ENCODE data around the gene CDIPT.

Gene CDIPT

GRCh38 chr16:29825145-29826044, 37.6 kb downstream of the CDIPT start:
- peak; percentile 98 for DNase-seq (ENCODE audit: low spot score)

GRCh38 chr16:29824589-29825144, 38.4 kb downstream of the CDIPT start:
- DNase-seq (ENCODE audit: low spot score) = no peak

GRCh38 chr16:29821643-29822115, 41.3 kb downstream of the CDIPT start:
- DNase-seq (ENCODE audit: low spot score) = no peak

GRCh38 chr16:29820730-29821642, 42.0 kb downstream of the CDIPT start:
- DNase-seq (ENCODE audit: low spot score) = no peak

- peak; percentile 59 for DNase-seq (ENCODE audit: low spot score)
Observed at GRCh38 chr16:29820271-29820701, 42.7 kb downstream of the CDIPT start, which contains the start of gene MVP. Gene MVP, plus strand, starts transcription at chr16:29820462. Its CDS starts 10,088 bp downstream, at chr16:29830550.

GRCh38 chr16:29819506-29819905, 43.5 kb downstream of the CDIPT start:
- DNase-seq (ENCODE audit: low spot score) = peak; percentile 59

- DNase-seq (ENCODE audit: low spot score) = no peak
Observed at GRCh38 chr16:29818082-29818481, 44.9 kb downstream of the CDIPT start.

- DNase-seq (ENCODE audit: low spot score) = peak; percentile 52
Observed at GRCh38 chr16:29816694-29817441, 46.2 kb downstream of the CDIPT start.

GRCh38 chr16:29815793-29816693, 47.0 kb downstream of the CDIPT start, which contains the start of gene PAGR1:
Gene PAGR1, plus strand, starts transcription at chr16:29816152. Its CDS starts 374 bp downstream, at chr16:29816526.
- peak; percentile 99 for DNase-seq (ENCODE audit: low spot score)

GRCh38 chr16:29815032-29815721, 47.8 kb downstream of the CDIPT start:
- peak; percentile 60 for DNase-seq (ENCODE audit: low spot score)

GRCh38 chr16:29814592-29814991, 48.4 kb downstream of the CDIPT start:
- peak; percentile 52 for DNase-seq (ENCODE audit: low spot score)

- no peak for DNase-seq (ENCODE audit: low spot score)
Observed at GRCh38 chr16:29813644-29814562, 49.1 kb downstream of the CDIPT start.

- peak; percentile 48 for DNase-seq (ENCODE audit: low spot score)
Observed at GRCh38 chr16:29812754-29813643, 50.0 kb downstream of the CDIPT start.

GRCh38 chr16:29811896-29812665, 50.9 kb downstream of the CDIPT start, which contains the start of gene PRRT2:
Gene PRRT2, plus strand, starts transcription at chr16:29812193. Its CDS starts 862 bp downstream, at chr16:29813055.
- peak; percentile 87 for DNase-seq (ENCODE audit: low spot score)

GRCh38 chr16:29811170-29811895, 51.7 kb downstream of the CDIPT start:
- DNase-seq (ENCODE audit: low spot score) = peak; percentile 99

GRCh38 chr16:29810699-29811169, 52.3 kb downstream of the CDIPT start:
- no peak for DNase-seq (ENCODE audit: low spot score)

All from cerebellar cortex (tissue), 1 donor.